Liver (tissue), 9 donors: ENCODE results near the gene SCYGR1. TPM values are rescaled to one million over a fixed set of nuclear protein-coding genes. Genes with fewer than 3 reads are reported as not detected.

ENCODE experiments used
- DNase-seq: peaks from one replicate; pipeline ENCODE4 v3.0.0-alpha.2; 2017; ENCODE audit warnings: low spot score
- H3K27ac ChIP-seq, 2 donors: one replicate each; pipeline ENCODE4 v1.7.0; 2013; ENCODE audit warnings: inconsistent platforms in 2 of 2, low read length in 2 of 2, control low read depth in 1 of 2, low read depth in 1 of 2, mild to moderate bottlenecking in 1 of 2
- H3K27me3 ChIP-seq, 4 donors: one replicate each; pipeline versions ENCODE4 v1.6.1 to v1.7.0; 2013; ENCODE audit warnings: low read length in 3 of 4, inconsistent platforms in 1 of 4, mild to moderate bottlenecking in 1 of 4, moderate library complexity in 1 of 4; ENCODE audit not compliant: control insufficient read depth in 4 of 4, insufficient read depth in 4 of 4
- H3K36me3 ChIP-seq, 4 donors: one replicate each; pipeline versions ENCODE4 v1.6.1 to v1.7.0; 2013; ENCODE audit warnings: low read length in 3 of 4, mild to moderate bottlenecking in 3 of 4, low read depth in 1 of 4, moderate library complexity in 1 of 4; ENCODE audit not compliant: control insufficient read depth in 4 of 4, insufficient read depth in 3 of 4
- H3K4me1 ChIP-seq, 4 donors: one replicate each; pipeline versions ENCODE4 v1.6.1 to v1.7.0; 2013; ENCODE audit warnings: low read length in 3 of 4, mild to moderate bottlenecking in 3 of 4, moderate library complexity in 1 of 4; ENCODE audit not compliant: control insufficient read depth in 4 of 4, insufficient read depth in 4 of 4
- H3K4me3 ChIP-seq, 3 donors: one replicate each; pipeline versions ENCODE4 v1.6.1 to v1.7.0; 2013; ENCODE audit warnings: low read length in 3 of 3, control low read depth in 1 of 3, low read depth in 1 of 3, mild to moderate bottlenecking in 1 of 3
- H3K9ac ChIP-seq, 2 donors: one replicate each; pipeline ENCODE4 v1.7.0; 2013; ENCODE audit warnings: low read length in 2 of 2, mild to moderate bottlenecking in 2 of 2, moderate library complexity in 2 of 2, control low read depth in 1 of 2, low read depth in 1 of 2
- H3K9me3 ChIP-seq, 4 donors: one replicate each; pipeline versions ENCODE4 v1.6.1 to v1.7.0; 2013; ENCODE audit warnings: low read length in 3 of 4; ENCODE audit not compliant: control insufficient read depth in 4 of 4
- ATF3 ChIP-seq: IDR thresholded peaks from 2 replicates; pipeline ENCODE4 v1.6.1; 2016; ENCODE audit warnings: antibody characterized with exemption
- EGR1 ChIP-seq, 2 donors: IDR thresholded peaks; 2 replicates each; pipeline ENCODE4 v1.6.1; 2016 to 2018; ENCODE audit warnings: antibody characterized with exemption in 2 of 2, low read depth in 2 of 2
- FOXA1 ChIP-seq: IDR thresholded peaks from 2 replicates; pipeline ENCODE4 v1.6.1; 2016; ENCODE audit warnings: antibody characterized with exemption
- FOXA2 ChIP-seq: IDR thresholded peaks from 2 replicates; pipeline ENCODE4 v1.6.1; 2016; ENCODE audit warnings: antibody characterized with exemption
- GABPA ChIP-seq, 2 donors: IDR thresholded peaks in 1 of 2; conservative IDR thresholded peaks in 1 of 2; 2 replicates each; pipeline ENCODE4 v1.6.1; 2016; ENCODE audit warnings: antibody characterized with exemption in 2 of 2, mild to moderate bottlenecking in 1 of 2, moderate library complexity in 1 of 2
- HNF4A ChIP-seq, 2 donors: conservative IDR thresholded peaks; 2 replicates each; pipeline ENCODE4 v1.6.1; 2016; ENCODE audit warnings: antibody characterized with exemption in 2 of 2, mild to moderate bottlenecking in 2 of 2
- HNF4G ChIP-seq: IDR thresholded peaks from 2 replicates; pipeline ENCODE4 v1.6.1; 2016; ENCODE audit warnings: antibody characterized with exemption
- JUND ChIP-seq, 2 donors: IDR thresholded peaks; 2 replicates each; pipeline ENCODE4 v1.6.1; 2016; ENCODE audit warnings: antibody characterized with exemption in 2 of 2
- NR2F2 ChIP-seq: IDR thresholded peaks from 2 replicates; pipeline ENCODE4 v1.6.1; 2016; ENCODE audit warnings: antibody characterized with exemption
- RAD21 ChIP-seq, 2 donors: IDR thresholded peaks; 2 replicates each; pipeline ENCODE4 v1.6.1; 2016; ENCODE audit warnings: antibody characterized with exemption in 2 of 2, mild to moderate bottlenecking in 2 of 2
- RXRA ChIP-seq, 2 donors: IDR thresholded peaks; 2 replicates each; pipeline ENCODE4 v1.6.1; 2017 to 2018; ENCODE audit warnings: antibody characterized with exemption in 2 of 2, mild to moderate bottlenecking in 1 of 2
- SP1 ChIP-seq: IDR thresholded peaks from 2 replicates; pipeline ENCODE4 v1.6.1; 2018; ENCODE audit warnings: antibody characterized with exemption, mild to moderate bottlenecking
- TAF1 ChIP-seq: conservative IDR thresholded peaks from 2 replicates; pipeline ENCODE4 v1.6.1; 2016; ENCODE audit warnings: antibody characterized with exemption, mild to moderate bottlenecking
- YY1 ChIP-seq: IDR thresholded peaks from 2 replicates; pipeline ENCODE4 v1.6.1; 2016; ENCODE audit warnings: antibody characterized with exemption, mild to moderate bottlenecking
- WGBS: extraction: QIAGEN DNeasy Blood & Tissue Kit; methylation state at CpG from one replicate; pipeline ENCODE4 v1.1.7; 2013; 5-methylcytosine and 5-hydroxymethylcytosine counted together
- polyA plus RNA-seq, 2 donors: library from polyadenylated mRNA; stranded (reverse) in 1 of 2; unstranded in 1 of 2; fragments of 200-250 nt in 1 of 2; fragments of >200 nt in 1 of 2; fragmentation: Nextera tagmentation in 1 of 2; extraction: Ambion mirVana in 1 of 2; gene quantifications; one replicate each; pipeline versions ENCODE4 v1.2.1 to v1.2.3, GENCODE V29; 2013 to 2015
- total RNA-seq, 2 donors: library from RNA; depleted of rRNA; stranded (reverse); fragments of >200 nt; gene quantifications; one replicate each; pipeline ENCODE4 v1.2.3, GENCODE V29; 2014
- TF ChIP-seq, protein P1 (sequence below): IDR thresholded peaks from 2 replicates; pipeline ENCODE4 v1.6.1; 2016; ENCODE audit warnings: antibody characterized with exemption, mild to moderate bottlenecking
- TF ChIP-seq, protein P2 (sequence below): IDR thresholded peaks from 2 replicates; pipeline ENCODE4 v1.6.1; 2016; ENCODE audit warnings: antibody characterized with exemption
- TF ChIP-seq, protein P3 (sequence below): fragments of 150-350 bp; IDR thresholded peaks from 2 replicates; pipeline ENCODE4 v1.5.1; 2017; ENCODE audit warnings: improper control_type of control experiment, low read depth, low read length; ENCODE audit not compliant: missing input control
- TF ChIP-seq, protein P4 (sequence below): IDR thresholded peaks from 2 replicates; pipeline ENCODE4 v1.6.1; 2016; ENCODE audit warnings: antibody characterized with exemption
- donor health status: healthy.
- donor health status: healthy.
- donor health status: healthy.
- donor health status: healthy.
- donor health status: healthy.

The SCYGR1 gene
- total and polyA plus RNA-seq, 4 donors: not detected

GRCh38 chr2:227389661-227390060 lies 1.9 kb upstream of the SCYGR1 start:
- Histone ChIP-seq H3K36me3 (no peaks in the 10 kb centered on the region), H3K27me3 (no peaks in the 10 kb centered on the region), H3K9ac (no peak overlapping the region), H3K4me3 (no peak overlapping the region), H3K4me1 (no peaks in the 10 kb centered on the region), H3K9me3 (no peaks in the 10 kb centered on the region), H3K27ac (no peak overlapping the region)
- no peak for DNase-seq
- 94% methylated on average over 7 of the region's 7 CpGs for WGBS
- TF ChIP-seq JUND (IDR thresholded peaks at IDR 0.05): no peak
- no peak for TF ChIP-seq EGR1 (IDR thresholded peaks at IDR 0.05; ENCODE audit: low read depth in 2 of 2)

DNA sequence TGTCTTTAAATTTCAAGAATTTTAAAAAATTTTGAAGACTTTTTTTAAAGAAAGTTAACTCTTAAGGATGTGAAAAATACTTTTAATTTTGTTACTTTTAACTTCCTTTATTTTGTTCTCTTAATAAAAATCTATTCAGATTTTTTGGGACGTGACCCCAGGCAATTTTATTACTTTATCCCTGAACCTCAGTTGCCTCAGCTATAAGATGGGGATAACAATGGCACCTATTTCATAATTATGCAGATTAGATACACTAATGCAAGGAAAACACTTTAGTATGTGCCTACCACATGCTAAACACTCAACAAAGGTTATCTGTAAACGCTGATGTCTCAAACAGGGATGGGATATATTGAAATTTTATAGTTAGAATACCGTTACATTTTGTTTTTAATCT lies 1.5 kb upstream of the SCYGR1 start:
- H3K36me3 ChIP-seq: no peaks in the 10 kb centered on the region
- no peak overlapping the region for H3K27ac ChIP-seq
- DNase-seq: no peak
- no peaks in the 10 kb centered on the region for H3K27me3 ChIP-seq
- no peaks in the 10 kb centered on the region for H3K9me3 ChIP-seq
- H3K4me1 ChIP-seq: no peaks in the 10 kb centered on the region
- no peak overlapping the region for H3K4me3 ChIP-seq
- TF ChIP-seq TAF1 (no peak), FOXA2 (no peak), RAD21 (IDR thresholded peaks at IDR 0.05) (no peak), RXRA (IDR thresholded peaks at IDR 0.05) (no peak), HNF4G (no peak), YY1 (no peak), HNF4A (conservative IDR thresholded peaks at IDR 0.05) (no peak), ATF3 (no peak), FOXA1 (no peak), EGR1 (IDR thresholded peaks at IDR 0.05; ENCODE audit: low read depth in 2 of 2) (no peak), NR2F2 (no peak), GABPA (IDR thresholded peaks at IDR 0.05 in 1 of 2, conservative IDR thresholded peaks at IDR 0.05 in 1 of 2) (no peak), SP1 (no peak)
- TF ChIP-seq, protein P1, sequence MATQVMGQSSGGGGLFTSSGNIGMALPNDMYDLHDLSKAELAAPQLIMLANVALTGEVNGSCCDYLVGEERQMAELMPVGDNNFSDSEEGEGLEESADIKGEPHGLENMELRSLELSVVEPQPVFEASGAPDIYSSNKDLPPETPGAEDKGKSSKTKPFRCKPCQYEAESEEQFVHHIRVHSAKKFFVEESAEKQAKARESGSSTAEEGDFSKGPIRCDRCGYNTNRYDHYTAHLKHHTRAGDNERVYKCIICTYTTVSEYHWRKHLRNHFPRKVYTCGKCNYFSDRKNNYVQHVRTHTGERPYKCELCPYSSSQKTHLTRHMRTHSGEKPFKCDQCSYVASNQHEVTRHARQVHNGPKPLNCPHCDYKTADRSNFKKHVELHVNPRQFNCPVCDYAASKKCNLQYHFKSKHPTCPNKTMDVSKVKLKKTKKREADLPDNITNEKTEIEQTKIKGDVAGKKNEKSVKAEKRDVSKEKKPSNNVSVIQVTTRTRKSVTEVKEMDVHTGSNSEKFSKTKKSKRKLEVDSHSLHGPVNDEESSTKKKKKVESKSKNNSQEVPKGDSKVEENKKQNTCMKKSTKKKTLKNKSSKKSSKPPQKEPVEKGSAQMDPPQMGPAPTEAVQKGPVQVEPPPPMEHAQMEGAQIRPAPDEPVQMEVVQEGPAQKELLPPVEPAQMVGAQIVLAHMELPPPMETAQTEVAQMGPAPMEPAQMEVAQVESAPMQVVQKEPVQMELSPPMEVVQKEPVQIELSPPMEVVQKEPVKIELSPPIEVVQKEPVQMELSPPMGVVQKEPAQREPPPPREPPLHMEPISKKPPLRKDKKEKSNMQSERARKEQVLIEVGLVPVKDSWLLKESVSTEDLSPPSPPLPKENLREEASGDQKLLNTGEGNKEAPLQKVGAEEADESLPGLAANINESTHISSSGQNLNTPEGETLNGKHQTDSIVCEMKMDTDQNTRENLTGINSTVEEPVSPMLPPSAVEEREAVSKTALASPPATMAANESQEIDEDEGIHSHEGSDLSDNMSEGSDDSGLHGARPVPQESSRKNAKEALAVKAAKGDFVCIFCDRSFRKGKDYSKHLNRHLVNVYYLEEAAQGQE: no peak
- TF ChIP-seq, protein P2, sequence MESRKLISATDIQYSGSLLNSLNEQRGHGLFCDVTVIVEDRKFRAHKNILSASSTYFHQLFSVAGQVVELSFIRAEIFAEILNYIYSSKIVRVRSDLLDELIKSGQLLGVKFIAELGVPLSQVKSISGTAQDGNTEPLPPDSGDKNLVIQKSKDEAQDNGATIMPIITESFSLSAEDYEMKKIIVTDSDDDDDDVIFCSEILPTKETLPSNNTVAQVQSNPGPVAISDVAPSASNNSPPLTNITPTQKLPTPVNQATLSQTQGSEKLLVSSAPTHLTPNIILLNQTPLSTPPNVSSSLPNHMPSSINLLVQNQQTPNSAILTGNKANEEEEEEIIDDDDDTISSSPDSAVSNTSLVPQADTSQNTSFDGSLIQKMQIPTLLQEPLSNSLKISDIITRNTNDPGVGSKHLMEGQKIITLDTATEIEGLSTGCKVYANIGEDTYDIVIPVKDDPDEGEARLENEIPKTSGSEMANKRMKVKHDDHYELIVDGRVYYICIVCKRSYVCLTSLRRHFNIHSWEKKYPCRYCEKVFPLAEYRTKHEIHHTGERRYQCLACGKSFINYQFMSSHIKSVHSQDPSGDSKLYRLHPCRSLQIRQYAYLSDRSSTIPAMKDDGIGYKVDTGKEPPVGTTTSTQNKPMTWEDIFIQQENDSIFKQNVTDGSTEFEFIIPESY: no peak
- TF ChIP-seq, protein P3, sequence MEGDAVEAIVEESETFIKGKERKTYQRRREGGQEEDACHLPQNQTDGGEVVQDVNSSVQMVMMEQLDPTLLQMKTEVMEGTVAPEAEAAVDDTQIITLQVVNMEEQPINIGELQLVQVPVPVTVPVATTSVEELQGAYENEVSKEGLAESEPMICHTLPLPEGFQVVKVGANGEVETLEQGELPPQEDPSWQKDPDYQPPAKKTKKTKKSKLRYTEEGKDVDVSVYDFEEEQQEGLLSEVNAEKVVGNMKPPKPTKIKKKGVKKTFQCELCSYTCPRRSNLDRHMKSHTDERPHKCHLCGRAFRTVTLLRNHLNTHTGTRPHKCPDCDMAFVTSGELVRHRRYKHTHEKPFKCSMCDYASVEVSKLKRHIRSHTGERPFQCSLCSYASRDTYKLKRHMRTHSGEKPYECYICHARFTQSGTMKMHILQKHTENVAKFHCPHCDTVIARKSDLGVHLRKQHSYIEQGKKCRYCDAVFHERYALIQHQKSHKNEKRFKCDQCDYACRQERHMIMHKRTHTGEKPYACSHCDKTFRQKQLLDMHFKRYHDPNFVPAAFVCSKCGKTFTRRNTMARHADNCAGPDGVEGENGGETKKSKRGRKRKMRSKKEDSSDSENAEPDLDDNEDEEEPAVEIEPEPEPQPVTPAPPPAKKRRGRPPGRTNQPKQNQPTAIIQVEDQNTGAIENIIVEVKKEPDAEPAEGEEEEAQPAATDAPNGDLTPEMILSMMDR: no peak
- TF ChIP-seq, protein P4, sequence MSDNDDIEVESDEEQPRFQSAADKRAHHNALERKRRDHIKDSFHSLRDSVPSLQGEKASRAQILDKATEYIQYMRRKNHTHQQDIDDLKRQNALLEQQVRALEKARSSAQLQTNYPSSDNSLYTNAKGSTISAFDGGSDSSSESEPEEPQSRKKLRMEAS: no peak
- 69% methylated on average over 3 of the region's 3 CpGs for WGBS
- H3K9ac ChIP-seq: no peak overlapping the region
